Measurements from ENCODE around the gene SRSF10. TPM values are rescaled to one million over a fixed set of nuclear protein-coding genes. Genes with fewer than 3 reads are reported as not detected.

Gene SRSF10
- total RNA-seq, 1 experiment from 2014 or later: 142 TPM

GRCh38 chr1:23997812-23998211 is 17.7 kb upstream of the SRSF10 start (continued):
- TF ChIP-seq EZH2phosphoT487 (IDR thresholded peaks at IDR 0.05; ENCODE audit: borderline replicate concordance) (no peak), ZFX (IDR thresholded peaks at IDR 0.05) (no peak), EZH2 (IDR thresholded peaks at IDR 0.05) (no peak), MAX (IDR thresholded peaks at IDR 0.05) (no peak), POLR2A (IDR thresholded peaks at IDR 0.05; ENCODE audit: borderline replicate concordance, extremely low read depth, insufficient read depth, insufficient read length) (no peak), POLR2AphosphoS5 (IDR thresholded peaks at IDR 0.05; ENCODE audit: low read depth, low read length) (no peak), ATF3 (IDR thresholded peaks at IDR 0.05) (no peak), ELF1 (IDR thresholded peaks at IDR 0.05; ENCODE audit: borderline replicate concordance, low read depth) (no peak)

- no peak overlapping the region for H3K27ac ChIP-seq (ENCODE audit: low read depth, low read length)
- H3K9me3 ChIP-seq (ENCODE audit: control insufficient read depth in 1 of 2, insufficient read depth in 1 of 2, low read depth in 1 of 2, low read length in 2 of 2): no peaks in the 10 kb centered on the region
- no TSS peak for BruUV-seq (replicated peaks)
- H3K9me2 ChIP-seq (ENCODE audit: insufficient read depth): no peaks in the 10 kb centered on the region
- H3K4me2 ChIP-seq (ENCODE audit: low read length): no peak overlapping the region
- CTCF ChIA-PET: no interaction called here
- no peaks in the 10 kb centered on the region for H3K27me3 ChIP-seq (ENCODE audit: insufficient read depth, low read length)
- intact Hi-C loops (cut with micrococcal nuclease): no loop called here
- no peak overlapping the region for H2AFZ ChIP-seq (ENCODE audit: low read depth, low read length, poor library complexity, severe bottlenecking)
- no peak overlapping the region for H3K9ac ChIP-seq (ENCODE audit: low read length)
- DNase-seq (ENCODE audit: low read depth, low spot score) (no peak), ATAC-seq (no peak)
- no peak overlapping the region for H3K4me3 ChIP-seq (replicated peaks in 1 of 2; ENCODE audit: low read depth in 1 of 2, low read length in 2 of 2)
- POLR2A ChIA-PET: no interaction called here
- H3K4me1 ChIP-seq (ENCODE audit: control insufficient read depth in 1 of 2, insufficient read depth in 2 of 2, low read length in 2 of 2): peaks cover 0 to 4% of the 10 kb centered on the region in 2 experiments; a peak in 1 of 4 replicates
- no peaks in the 10 kb centered on the region for H3K79me2 ChIP-seq (ENCODE audit: insufficient read depth, low read length)
- no peaks in the 10 kb centered on the region for H3K36me3 ChIP-seq (ENCODE audit: control insufficient read depth in 1 of 2, insufficient read depth in 2 of 2, low read length in 2 of 2)
- no peak for TF ChIP-seq EZH2 (IDR thresholded peaks at IDR 0.05)
- no peak for TF ChIP-seq FOSL1 (IDR thresholded peaks at IDR 0.05; ENCODE audit: low read depth)
- no peak for TF ChIP-seq SRF (IDR thresholded peaks at IDR 0.05; ENCODE audit: low read depth)
- TF ChIP-seq ZNF274 (IDR thresholded peaks at IDR 0.05; ENCODE audit: low read depth, low read length): no peak
- no peak for TF ChIP-seq SP1 (IDR thresholded peaks at IDR 0.05; ENCODE audit: low read depth)
- no peak for TF ChIP-seq EGR1 (IDR thresholded peaks at IDR 0.05; ENCODE audit: low read depth)
- TF ChIP-seq REST (IDR thresholded peaks at IDR 0.05; ENCODE audit: low read depth): no peak
- no peak for TF ChIP-seq ELF1 (IDR thresholded peaks at IDR 0.05; ENCODE audit: borderline replicate concordance, low read depth)
- no peak for TF ChIP-seq CEBPB (IDR thresholded peaks at IDR 0.05; ENCODE audit: low read depth)
- TF ChIP-seq YY1 (IDR thresholded peaks at IDR 0.05; ENCODE audit: extremely low read depth, insufficient replicate concordance, low read depth, low read length): no peak
- no peak for TF ChIP-seq JUND (IDR thresholded peaks at IDR 0.05)
- TF ChIP-seq EZH2phosphoT487 (IDR thresholded peaks at IDR 0.05; ENCODE audit: borderline replicate concordance): no peak
- TF ChIP-seq ATF3 (IDR thresholded peaks at IDR 0.05): no peak
- no peak for TF ChIP-seq CBX3 (IDR thresholded peaks at IDR 0.05; ENCODE audit: low read depth)
- TF ChIP-seq CTCF (IDR thresholded peaks at IDR 0.05 in 2 of 3, conservative IDR thresholded peaks at IDR 0.05 in 1 of 3; ENCODE audit: borderline replicate concordance in 1 of 3, insufficient read depth in 1 of 3, low read depth in 2 of 3, low read length in 2 of 3): no peak
- TF ChIP-seq POLR2AphosphoS5 (IDR thresholded peaks at IDR 0.05; ENCODE audit: low read depth, low read length): no peak
- no peak for TF ChIP-seq SIN3A (IDR thresholded peaks at IDR 0.05; ENCODE audit: low read depth)
- no peaks in the 10 kb centered on the region for H4K20me1 ChIP-seq (ENCODE audit: insufficient read depth)
- RAD21 ChIA-PET (ENCODE audit: low non-redundant PET in 1 of 2, low total read pairs in 2 of 2, uncharacterized antibody in 2 of 2, unreplicated experiment in 2 of 2): no interaction called here
Measured at GRCh38 chr1:23996700-23997229, 16.6 kb upstream of the SRSF10 start.
